Mesenchymal stem cell (in vitro differentiated cells and primary cell): ENCODE data around the gene SLC25A13.
A peak's percentile ranks its signal among the peaks of the same experiment; 100 is the strongest.

ENCODE experiments used
- DNase-seq: peaks from one replicate; pipeline ENCODE4 v3.0.0-alpha.2; 2013
- H2AFZ ChIP-seq: one replicate; pipeline ENCODE4 v1.6.1; 2013; ENCODE audit warnings: low read depth, mild to moderate bottlenecking, control low read depth, inconsistent platforms, low read length, moderate library complexity
- H2AK5ac ChIP-seq: 2 replicates; pipeline ENCODE4 v1.6.1; 2013; ENCODE audit warnings: low read length, moderate library complexity, mild to moderate bottlenecking, inconsistent platforms; ENCODE audit not compliant: severe bottlenecking
- H2BK120ac ChIP-seq: one replicate; pipeline ENCODE4 v1.6.1; 2013; ENCODE audit warnings: low read depth, mild to moderate bottlenecking, inconsistent platforms, low read length, moderate library complexity
- H2BK12ac ChIP-seq, 2 experiments: one replicate each; pipeline ENCODE4 v1.6.1; 2013; ENCODE audit warnings: inconsistent platforms in 2 of 2, low read length in 2 of 2, mild to moderate bottlenecking in 2 of 2, moderate library complexity in 2 of 2, control low read depth in 1 of 2
- H2BK15ac ChIP-seq: one replicate; pipeline ENCODE4 v1.6.1; 2013; ENCODE audit warnings: mild to moderate bottlenecking, low read depth, inconsistent platforms; ENCODE audit not compliant: poor library complexity, severe bottlenecking
- H2BK5ac ChIP-seq: 2 replicates; pipeline ENCODE4 v1.6.1; 2013; ENCODE audit warnings: low read depth, mild to moderate bottlenecking, low read length, control low read depth, inconsistent platforms; ENCODE audit not compliant: poor library complexity, severe bottlenecking
- H3K14ac ChIP-seq, 2 experiments: one replicate each; pipeline ENCODE4 v1.6.1; 2013; ENCODE audit warnings: inconsistent platforms in 2 of 2, low read length in 2 of 2, control low read depth in 1 of 2, mild to moderate bottlenecking in 1 of 2, moderate library complexity in 1 of 2
- H3K18ac ChIP-seq, 2 experiments: one replicate each; pipeline ENCODE4 v1.6.1; 2013; ENCODE audit warnings: inconsistent platforms in 2 of 2, low read length in 2 of 2, control low read depth in 1 of 2, low read depth in 1 of 2, mild to moderate bottlenecking in 1 of 2
- H3K23ac ChIP-seq, 2 experiments: one replicate each; pipeline ENCODE4 v1.6.1; 2013; ENCODE audit warnings: inconsistent platforms in 2 of 2, low read length in 2 of 2, mild to moderate bottlenecking in 2 of 2, moderate library complexity in 2 of 2, control low read depth in 1 of 2
- H3K27ac ChIP-seq: 2 replicates; pipeline ENCODE4 v1.5.1; 2013; ENCODE audit warnings: mild to moderate bottlenecking, moderate library complexity, low read length, control low read depth, inconsistent platforms; ENCODE audit not compliant: poor library complexity, severe bottlenecking
- H3K27me3 ChIP-seq, 2 experiments: 2 replicates each; pipeline versions ENCODE4 v1.6.1 to v1.7.0; 2013; ENCODE audit warnings: low read length in 2 of 2, mild to moderate bottlenecking in 2 of 2, moderate library complexity in 2 of 2, control low read depth in 1 of 2, inconsistent platforms in 1 of 2; ENCODE audit not compliant: control insufficient read depth in 1 of 2, insufficient read depth in 1 of 2
- H3K36me3 ChIP-seq, 2 experiments: 2 replicates each; pipeline versions ENCODE4 v1.6.1 to v1.7.0; 2013; ENCODE audit warnings: low read length in 2 of 2, control low read depth in 1 of 2, inconsistent platforms in 1 of 2, low read depth in 1 of 2, mild to moderate bottlenecking in 1 of 2; ENCODE audit not compliant: insufficient read depth in 2 of 2, control insufficient read depth in 1 of 2
- H3K4ac ChIP-seq, 2 experiments: one replicate each; pipeline ENCODE4 v1.6.1; 2013; ENCODE audit warnings: inconsistent platforms in 2 of 2, low read length in 2 of 2, mild to moderate bottlenecking in 2 of 2, moderate library complexity in 2 of 2, control low read depth in 1 of 2, low read depth in 1 of 2
- H3K4me1 ChIP-seq: 2 replicates; pipeline ENCODE4 v1.6.1; 2013; ENCODE audit warnings: low read depth, low read length, control low read depth; ENCODE audit not compliant: control insufficient read depth, insufficient read depth
- H3K4me2 ChIP-seq: 2 replicates; pipeline ENCODE4 v1.6.1; 2013; ENCODE audit warnings: low read length, mild to moderate bottlenecking, inconsistent platforms; ENCODE audit not compliant: poor library complexity, severe bottlenecking
- H3K4me3 ChIP-seq, 2 experiments: 2 replicates each; pipeline versions ENCODE4 v1.5.1 to v1.7.0; 2013; ENCODE audit warnings: low read length in 2 of 2, mild to moderate bottlenecking in 2 of 2, control low read depth in 1 of 2, low read depth in 1 of 2; ENCODE audit not compliant: insufficient read depth in 1 of 2
- H3K79me1 ChIP-seq: replicated peaks from 2 replicates; pipeline ENCODE4 v1.6.1; 2013; ENCODE audit warnings: mild to moderate bottlenecking, control low read depth, low read length, inconsistent platforms; ENCODE audit not compliant: poor library complexity, severe bottlenecking
- H3K9ac ChIP-seq: 2 replicates; pipeline ENCODE4 v1.7.0; 2013; ENCODE audit warnings: mild to moderate bottlenecking, low read length, moderate library complexity
- H3K9me3 ChIP-seq: 2 replicates; pipeline ENCODE4 v1.7.0; 2013; ENCODE audit warnings: mild to moderate bottlenecking, low read length; ENCODE audit not compliant: control insufficient read depth
- H4K8ac ChIP-seq: one replicate; pipeline ENCODE4 v1.6.1; 2013; ENCODE audit warnings: inconsistent platforms, mild to moderate bottlenecking, low read length, moderate library complexity
- H4K91ac ChIP-seq: one replicate; pipeline ENCODE4 v1.6.1; 2013; ENCODE audit warnings: mild to moderate bottlenecking, low read length, inconsistent platforms
- WGBS: methylation state at CpG from one replicate; pipeline ENCODE4 v1.1.7; 2013; ENCODE audit warnings: mixed read lengths; 5-methylcytosine and 5-hydroxymethylcytosine counted together

SLC25A13 gene

DNA sequence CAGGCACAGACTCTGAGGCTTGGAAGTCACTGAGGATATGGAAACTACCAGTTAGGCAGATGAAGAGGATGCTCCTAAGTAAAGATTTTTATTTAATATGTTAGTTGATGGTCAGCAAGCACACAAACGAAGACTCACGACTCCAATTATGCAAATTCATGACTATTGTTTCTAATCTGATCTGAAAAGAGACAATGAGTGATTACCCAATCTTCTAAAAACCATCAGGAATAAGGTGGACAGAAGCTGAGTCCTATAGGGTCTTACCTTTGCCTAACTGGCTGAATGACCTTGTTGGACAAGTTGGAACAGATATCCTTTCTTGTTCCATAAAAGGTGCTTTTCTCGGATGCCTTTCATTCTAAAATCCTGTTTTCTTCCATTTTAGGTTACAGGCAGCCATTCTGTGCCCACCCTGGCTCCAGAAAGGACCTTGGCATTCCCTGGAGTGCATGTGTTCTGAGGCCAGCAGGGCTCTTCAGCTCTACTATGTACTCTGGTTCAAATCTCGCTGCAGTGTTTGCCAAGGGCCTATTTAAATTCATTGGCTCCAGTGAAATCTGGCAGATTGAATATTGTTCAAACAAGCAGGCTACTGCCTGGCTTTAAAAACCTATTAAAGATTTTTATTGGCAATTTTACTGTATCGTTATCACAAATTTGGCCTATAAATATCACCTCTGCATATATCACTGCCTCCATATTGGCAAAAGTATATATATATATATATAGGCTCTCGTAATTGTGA is 77.5 kb downstream of the SLC25A13 start:
- Histone ChIP-seq H3K18ac (no peak overlapping the region), H3K27me3 (no peaks in the 10 kb centered on the region), H2BK12ac (no peak overlapping the region), H3K9me3 (no peaks in the 10 kb centered on the region), H2AK5ac (no peak overlapping the region), H4K91ac (no peak overlapping the region), H3K9ac (no peak overlapping the region), H3K36me3 (no peaks in the 10 kb centered on the region), H2BK5ac (no peak overlapping the region), H3K4me3 (no peak overlapping the region), H3K23ac (no peak overlapping the region), H2BK15ac (no peak overlapping the region), H3K27ac (no peak overlapping the region), H3K4me1 (no peaks in the 10 kb centered on the region), H3K4ac (no peak overlapping the region), H3K4me2 (no peak overlapping the region), H4K8ac (no peak overlapping the region), H2BK120ac (no peak overlapping the region), H2AFZ (no peak overlapping the region), H3K79me1 (peaks cover 19% of the 10 kb centered on the region), H3K14ac (no peak overlapping the region)
- no peak for DNase-seq
- WGBS = 80% methylated on average over 5 of the region's 6 CpGs

DNA sequence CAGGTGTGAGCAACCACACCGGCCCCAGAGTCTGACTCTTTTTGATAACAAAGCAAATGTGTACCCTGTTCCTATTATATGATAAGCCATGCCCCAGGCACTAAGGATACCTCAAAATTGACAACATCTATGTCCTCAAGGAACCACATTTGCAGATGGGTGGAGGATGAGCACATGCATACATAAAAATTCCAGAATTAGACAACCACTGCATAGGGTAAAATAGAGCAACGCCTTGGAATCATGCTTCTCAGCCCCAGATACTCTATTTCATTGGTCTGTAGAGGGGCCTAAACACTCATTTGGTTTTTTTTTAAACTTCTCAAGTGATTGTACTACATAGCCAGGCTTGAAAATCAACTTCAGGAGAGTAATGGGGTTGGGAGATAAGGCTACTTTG is 78.7 kb downstream of the SLC25A13 start:
- Histone ChIP-seq H3K36me3 (no peaks in the 10 kb centered on the region), H3K4me1 (peaks cover 2% of the 10 kb centered on the region), H4K8ac (no peak overlapping the region), H3K4me3 (no peak overlapping the region), H3K4me2 (no peak overlapping the region), H3K18ac (no peak overlapping the region), H2BK12ac (no peak overlapping the region), H3K14ac (no peak overlapping the region), H2AK5ac (no peak overlapping the region), H2BK5ac (no peak overlapping the region), H2BK15ac (no peak overlapping the region), H3K23ac (no peak overlapping the region), H3K27me3 (no peaks in the 10 kb centered on the region), H4K91ac (no peak overlapping the region), H3K9ac (no peak overlapping the region), H3K27ac (no peak overlapping the region), H2BK120ac (no peak overlapping the region), H3K9me3 (no peaks in the 10 kb centered on the region), H2AFZ (no peak overlapping the region), H3K79me1 (peaks cover 17% of the 10 kb centered on the region), H3K4ac (no peak overlapping the region)
- DNase-seq = no peak
- WGBS = 100% methylated on average over 1 of the region's 2 CpGs

DNA sequence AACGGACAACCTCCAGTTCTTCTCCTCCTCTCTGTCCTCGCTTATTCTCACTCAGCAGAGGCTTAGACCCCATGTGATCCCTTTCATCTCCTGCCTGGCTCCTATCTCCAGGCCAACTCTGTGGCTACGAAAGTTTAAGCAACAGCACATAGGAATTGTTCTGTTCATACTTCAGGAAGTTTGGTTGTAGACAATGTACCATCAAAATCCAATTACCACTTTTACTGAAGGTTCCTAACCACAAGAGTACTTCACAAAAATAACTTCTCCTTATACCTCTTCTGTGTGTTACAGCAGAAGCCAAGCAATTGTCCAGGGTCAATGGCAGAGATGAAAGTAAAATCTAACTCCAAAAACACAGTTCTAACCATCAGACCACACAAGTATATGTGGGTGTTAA is 80.0 kb downstream of the SLC25A13 start:
- Histone ChIP-seq H2BK120ac (no peak overlapping the region), H3K79me1 (peaks cover 20% of the 10 kb centered on the region), H4K8ac (no peak overlapping the region), H3K9me3 (no peaks in the 10 kb centered on the region), H4K91ac (no peak overlapping the region), H3K14ac (no peak overlapping the region), H2AK5ac (peak overlapping the region; percentile 90), H3K4me3 (no peak overlapping the region), H3K36me3 (no peaks in the 10 kb centered on the region), H2BK12ac (no peak overlapping the region), H2BK5ac (no peak overlapping the region), H3K27me3 (no peaks in the 10 kb centered on the region), H3K23ac (no peak overlapping the region), H2AFZ (no peak overlapping the region), H3K4ac (no peak overlapping the region), H3K4me2 (no peak overlapping the region), H3K4me1 (peaks cover 4% of the 10 kb centered on the region), H3K18ac (no peak overlapping the region), H3K27ac (no peak overlapping the region), H3K9ac (no peak overlapping the region), H2BK15ac (no peak overlapping the region)
- 89% methylated on average over 3 of the region's 3 CpGs for WGBS
- no peak for DNase-seq

DNA sequence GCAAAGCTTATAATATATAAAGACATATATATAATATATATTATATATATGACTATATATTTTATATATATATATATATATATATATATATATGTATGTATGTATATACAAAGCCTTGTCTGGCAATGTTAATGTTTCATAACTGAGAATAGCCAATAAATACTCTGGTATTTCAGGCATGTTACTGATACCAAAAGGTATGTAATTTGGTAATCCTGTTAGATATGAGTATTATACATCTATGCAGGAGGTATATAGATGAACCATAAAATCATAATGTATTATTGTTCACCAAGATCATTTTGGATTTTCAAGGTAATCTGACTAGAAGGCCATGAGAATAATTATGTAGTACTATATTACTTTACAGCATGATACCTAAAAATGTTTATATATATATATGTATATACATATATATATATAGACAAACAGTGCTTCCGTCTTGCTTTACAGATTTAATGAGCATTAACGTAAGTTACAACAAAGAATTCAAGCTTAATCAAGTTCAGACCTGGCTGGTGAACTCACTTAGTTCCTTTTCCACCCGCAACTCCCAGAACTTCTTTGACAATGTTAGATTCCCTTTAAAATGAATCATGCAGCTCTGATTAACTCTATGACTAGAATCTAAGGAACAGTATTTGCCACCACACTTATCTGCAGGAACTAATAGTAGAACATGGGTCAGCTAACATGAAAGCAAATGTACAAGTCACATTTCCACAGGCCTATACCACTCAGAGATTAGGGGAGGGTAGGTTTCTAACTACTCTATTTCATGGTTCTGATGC is 82.7 kb downstream of the SLC25A13 start:
- Histone ChIP-seq H3K79me1 (peaks cover 20% of the 10 kb centered on the region), H2AK5ac (no peak overlapping the region), H3K4me1 (peaks cover 7% of the 10 kb centered on the region), H2AFZ (no peak overlapping the region), H2BK5ac (no peak overlapping the region), H3K27ac (peak overlapping the region; percentile 31), H2BK12ac (no peak overlapping the region), H4K91ac (no peak overlapping the region), H3K9ac (no peak overlapping the region), H2BK120ac (no peak overlapping the region), H3K4ac (no peak overlapping the region), H3K4me3 (no peak overlapping the region), H2BK15ac (no peak overlapping the region), H3K27me3 (no peaks in the 10 kb centered on the region), H3K9me3 (no peaks in the 10 kb centered on the region), H4K8ac (no peak overlapping the region), H3K14ac (no peak overlapping the region), H3K18ac (no peak overlapping the region), H3K4me2 (no peak overlapping the region), H3K23ac (no peak overlapping the region), H3K36me3 (peaks cover 0 to under 1% of the 10 kb centered on the region in 2 experiments)
- 98% methylated on average over 3 of the region's 3 CpGs for WGBS
- no peak for DNase-seq
